ENCODE data around the gene RAB24.

RAB24 gene

GRCh38 chr5:177332896-177333260, 29.4 kb upstream of the RAB24 start:
- DNase-seq: no peak

GRCh38 chr5:177332031-177332895, 28.7 kb upstream of the RAB24 start:
- DNase-seq: no peak

GRCh38 chr5:177330991-177331842, 27.7 kb upstream of the RAB24 start:
- no peak for DNase-seq

GRCh38 chr5:177329883-177330282, 26.4 kb upstream of the RAB24 start:
- DNase-seq: no peak

GRCh38 chr5:177328545-177329231, 25.2 kb upstream of the RAB24 start:
- no peak for DNase-seq

- DNase-seq: peak; percentile 37
These were observed 24.3 kb upstream of the RAB24 start for GRCh38 chr5:177327539-177328522.

- no peak for DNase-seq
These were observed 22.4 kb upstream of the RAB24 start for GRCh38 chr5:177325868-177326381.

GRCh38 chr5:177320879-177321278, 17.4 kb upstream of the RAB24 start:
- DNase-seq: no peak

GRCh38 chr5:177319913-177320588, 16.5 kb upstream of the RAB24 start:
- no peak for DNase-seq

GRCh38 chr5:177317959-177318377, 14.4 kb upstream of the RAB24 start:
- peak; percentile 85 for DNase-seq

GRCh38 chr5:177316005-177316404, 12.5 kb upstream of the RAB24 start:
- DNase-seq: peak; percentile 47

- no peak for DNase-seq
These were observed 11.9 kb upstream of the RAB24 start for GRCh38 chr5:177315411-177315810.

GRCh38 chr5:177314376-177315342, 11.1 kb upstream of the RAB24 start:
- no peak for DNase-seq

GRCh38 chr5:177313561-177314259, 10.2 kb upstream of the RAB24 start:
- DNase-seq: no peak

- peak; percentile 79 for DNase-seq
These were observed 9.2 kb upstream of the RAB24 start for GRCh38 chr5:177312649-177313181.

GRCh38 chr5:177311723-177312648, 8.5 kb upstream of the RAB24 start, which contains the start of gene MXD3:
Gene MXD3 (minus strand): TSS chr5:177311898. CDS start chr5:177311830, 68 bp downstream.
- DNase-seq: peak; percentile 98

GRCh38 chr5:177311392-177311722, 7.8 kb upstream of the RAB24 start:
- no peak for DNase-seq

All from hematopoietic multipotent progenitor cell treated with erythropoietin and hydrocortisone succinate and interleukin-3 and kit ligand, for 8 days (in vitro differentiated cells).